Loucy (cell line): Measurements from ENCODE around the gene PLA2G4E.

Experiments
- H2AFZ ChIP-seq: fragments of 200-600 bp; sonication (generic); 2 replicates; pipeline ENCODE4 v1.6.0; 2016; ENCODE audit warnings: antibody characterized with exemption, mild to moderate bottlenecking, low read length, moderate library complexity
- H3F3A ChIP-seq: fragments of 200-600 bp; 2 replicates; pipeline ENCODE4 v1.6.0; 2016; ENCODE audit warnings: antibody characterized with exemption, low read depth, mild to moderate bottlenecking
- H3K27me3 ChIP-seq: fragments of 200-600 bp; sonication (generic); 2 replicates; pipeline ENCODE4 v1.6.1; 2014; ENCODE audit warnings: low read length, mild to moderate bottlenecking; ENCODE audit not compliant: insufficient read depth, poor library complexity, severe bottlenecking
- H3K36me3 ChIP-seq: fragments of 200-600 bp; sonication (generic); 2 replicates; pipeline ENCODE4 v1.6.1; 2016; ENCODE audit warnings: low read length; ENCODE audit not compliant: insufficient read depth
- H3K4me1 ChIP-seq: fragments of 200-600 bp; sonication (generic); 2 replicates; pipeline ENCODE4 v1.5.1; 2014; ENCODE audit warnings: low read length, mild to moderate bottlenecking; ENCODE audit not compliant: insufficient read depth, poor library complexity, severe bottlenecking
- H3K4me2 ChIP-seq: fragments of 200-600 bp; sonication (generic); 2 replicates; pipeline ENCODE4 v1.6.0; 2014; ENCODE audit warnings: antibody characterized with exemption, low read length, low read depth, mild to moderate bottlenecking; ENCODE audit not compliant: poor library complexity, severe bottlenecking
- H3K4me3 ChIP-seq: fragments of 200-600 bp; sonication (generic); 2 replicates; pipeline ENCODE4 v1.5.1; 2014; ENCODE audit warnings: low read length, mild to moderate bottlenecking, mixed read lengths; ENCODE audit not compliant: poor library complexity, severe bottlenecking
- H3K79me2 ChIP-seq: fragments of 200-600 bp; sonication (generic); 2 replicates; pipeline ENCODE4 v1.6.1; 2014; ENCODE audit warnings: low read length; ENCODE audit not compliant: insufficient read depth
- H3K9ac ChIP-seq: fragments of 200-600 bp; sonication (generic); 2 replicates; pipeline ENCODE4 v1.6.0; 2014; ENCODE audit warnings: mild to moderate bottlenecking, low read depth, low read length, moderate library complexity; ENCODE audit not compliant: poor library complexity, severe bottlenecking
- H3K9me2 ChIP-seq: fragments of 200-600 bp; sonication (generic); replicated peaks from 2 replicates; pipeline ENCODE4 v1.6.1; 2016; ENCODE audit warnings: low read depth, low read length, mixed read lengths
- H3K9me3 ChIP-seq: fragments of 200-600 bp; sonication (generic); 2 replicates; pipeline ENCODE4 v1.6.1; 2014; ENCODE audit warnings: mild to moderate bottlenecking, antibody characterized with exemption, low read length, low read depth; ENCODE audit not compliant: insufficient read depth
- H4K20me1 ChIP-seq: fragments of 200-600 bp; sonication (generic); 2 replicates; pipeline ENCODE4 v1.6.0; 2014; ENCODE audit warnings: antibody characterized with exemption, low read length, mild to moderate bottlenecking; ENCODE audit not compliant: insufficient read depth, poor library complexity, severe bottlenecking
- EZH2phosphoT487 ChIP-seq: fragments of 200-600 bp; IDR thresholded peaks from 2 replicates; pipeline ENCODE4 v1.6.1; 2018; ENCODE audit warnings: antibody characterized with exemption, mild to moderate bottlenecking, moderate library complexity, borderline replicate concordance
- TF ChIP-seq, protein P1 (sequence below): fragments of 200-600 bp; sonication (generic); conservative IDR thresholded peaks from 2 replicates; pipeline ENCODE4 v1.5.1; 2014; ENCODE audit warnings: mild to moderate bottlenecking, antibody characterized with exemption, low read length

The PLA2G4E gene

DNA sequence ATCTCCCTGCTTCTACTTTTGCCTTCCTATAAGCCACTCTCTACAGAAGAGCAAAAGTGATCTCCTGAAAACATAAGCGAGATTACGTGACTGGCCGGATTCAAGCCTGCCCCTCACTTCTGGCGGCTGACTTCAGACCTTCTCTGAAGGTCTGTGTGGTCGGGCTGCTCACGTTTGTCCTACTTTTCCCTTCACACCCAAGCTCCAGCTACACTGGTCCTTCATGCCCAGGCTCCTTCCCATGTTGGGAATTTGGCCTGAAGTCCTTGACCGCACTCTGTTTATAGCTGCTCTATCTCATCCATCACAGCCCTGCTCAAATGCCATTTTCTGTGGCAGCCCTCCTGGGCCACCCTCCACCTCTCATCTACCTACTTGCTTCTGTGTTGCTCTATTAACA is 6.7 kb upstream of the PLA2G4E start:
- H3K9me3 ChIP-seq, result no peaks in the 10 kb centered on the region
- H3K79me2 ChIP-seq, result no peaks in the 10 kb centered on the region
- H3K4me2 ChIP-seq, result no peak overlapping the region
- no peak overlapping the region for H3K4me3 ChIP-seq
- no peak overlapping the region for H2AFZ ChIP-seq
- H3K4me1 ChIP-seq, result no peaks in the 10 kb centered on the region
- TF ChIP-seq, protein P1, sequence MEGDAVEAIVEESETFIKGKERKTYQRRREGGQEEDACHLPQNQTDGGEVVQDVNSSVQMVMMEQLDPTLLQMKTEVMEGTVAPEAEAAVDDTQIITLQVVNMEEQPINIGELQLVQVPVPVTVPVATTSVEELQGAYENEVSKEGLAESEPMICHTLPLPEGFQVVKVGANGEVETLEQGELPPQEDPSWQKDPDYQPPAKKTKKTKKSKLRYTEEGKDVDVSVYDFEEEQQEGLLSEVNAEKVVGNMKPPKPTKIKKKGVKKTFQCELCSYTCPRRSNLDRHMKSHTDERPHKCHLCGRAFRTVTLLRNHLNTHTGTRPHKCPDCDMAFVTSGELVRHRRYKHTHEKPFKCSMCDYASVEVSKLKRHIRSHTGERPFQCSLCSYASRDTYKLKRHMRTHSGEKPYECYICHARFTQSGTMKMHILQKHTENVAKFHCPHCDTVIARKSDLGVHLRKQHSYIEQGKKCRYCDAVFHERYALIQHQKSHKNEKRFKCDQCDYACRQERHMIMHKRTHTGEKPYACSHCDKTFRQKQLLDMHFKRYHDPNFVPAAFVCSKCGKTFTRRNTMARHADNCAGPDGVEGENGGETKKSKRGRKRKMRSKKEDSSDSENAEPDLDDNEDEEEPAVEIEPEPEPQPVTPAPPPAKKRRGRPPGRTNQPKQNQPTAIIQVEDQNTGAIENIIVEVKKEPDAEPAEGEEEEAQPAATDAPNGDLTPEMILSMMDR, result no peak
- no peak for TF ChIP-seq EZH2phosphoT487
- H3K36me3 ChIP-seq, result no peaks in the 10 kb centered on the region
- H3K9me2 ChIP-seq, result no peaks in the 10 kb centered on the region
- H4K20me1 ChIP-seq, result no peaks in the 10 kb centered on the region
- H3K27me3 ChIP-seq, result no peaks in the 10 kb centered on the region
- no peak overlapping the region for H3K9ac ChIP-seq
- H3F3A ChIP-seq, result no peaks in the 10 kb centered on the region

DNA sequence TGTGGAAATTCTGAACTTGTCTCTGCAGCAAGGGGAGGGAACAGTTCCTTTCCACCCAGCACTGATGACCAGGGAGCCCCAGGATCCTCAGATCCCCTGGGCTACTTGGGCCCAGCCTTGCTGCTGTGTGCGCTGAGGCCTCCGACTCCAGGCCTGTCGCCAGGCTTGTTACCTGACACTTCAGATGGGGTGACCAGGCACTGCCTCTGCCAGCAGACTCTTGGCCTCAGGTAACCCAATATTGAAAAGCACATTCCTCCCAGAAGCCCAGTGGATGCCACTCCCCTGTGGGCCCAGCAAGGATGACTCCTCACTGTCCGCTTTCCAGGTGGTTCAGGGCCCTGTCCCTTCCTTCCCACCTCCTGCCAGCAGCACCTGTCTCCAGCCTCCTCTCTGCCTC is 3.5 kb upstream of the PLA2G4E start:
- Histone ChIP-seq H3K4me2 (no peak overlapping the region), H3K4me3 (no peak overlapping the region), H3K9me2 (no peaks in the 10 kb centered on the region), H3K4me1 (no peaks in the 10 kb centered on the region), H3K79me2 (no peaks in the 10 kb centered on the region), H3K27me3 (no peaks in the 10 kb centered on the region), H2AFZ (no peak overlapping the region), H3K36me3 (no peaks in the 10 kb centered on the region), H3K9ac (no peak overlapping the region), H4K20me1 (no peaks in the 10 kb centered on the region), H3F3A (no peaks in the 10 kb centered on the region), H3K9me3 (peaks cover 4% of the 10 kb centered on the region; the same call in 1 of the 2 replicates)
- TF ChIP-seq EZH2phosphoT487, result no peak
- TF ChIP-seq, protein P1, result no peak

GRCh38 chr15:42021593-42021992 is 751 bp upstream of the PLA2G4E start:
- Histone ChIP-seq H3K4me2 (no peak overlapping the region), H3K36me3 (no peaks in the 10 kb centered on the region), H3K4me1 (no peaks in the 10 kb centered on the region), H3K9me3 (peaks cover 4% of the 10 kb centered on the region; the same call in 1 of the 2 replicates), H3K9ac (no peak overlapping the region), H3F3A (no peaks in the 10 kb centered on the region), H3K9me2 (no peaks in the 10 kb centered on the region), H2AFZ (no peak overlapping the region), H3K79me2 (no peaks in the 10 kb centered on the region), H3K4me3 (no peak overlapping the region), H3K27me3 (no peaks in the 10 kb centered on the region), H4K20me1 (no peaks in the 10 kb centered on the region)
- no peak for TF ChIP-seq EZH2phosphoT487
- TF ChIP-seq, protein P1, result no peak
